Panc1 (cell line): Measurements from ENCODE around the gene LHX2. TPM values are rescaled to one million over a fixed set of nuclear protein-coding genes. Genes with fewer than 3 reads are reported as not detected.

ENCODE experiments used
- ATAC-seq: fragments of 200-7000 bp; cut with Tn5 transposase; 2 replicates; pipeline ENCODE4 v1.9.1; 2020; ENCODE audit warnings: mild to moderate bottlenecking, moderate library complexity
- BruUV-seq: library from RNA; stranded (reverse); fragments of 400-500 nt; replicated peaks from 2 replicates; lab custom pipeline; 2021; lab: Mats Ljungman, UMichigan
- CTCF ChIA-PET: fragments of 300-600 bp; sonication (Branson Sonifier 250); formaldehyde crosslinking; loops from one replicate; lab custom pipeline; 2022; ENCODE audit warnings: antibody characterized with exemption; lab: Charles Lee
- POLR2A ChIA-PET: fragments of 300-600 bp; sonication (Branson Sonifier 250); formaldehyde crosslinking; loops from one replicate; lab custom pipeline; 2022; ENCODE audit warnings: antibody characterized with exemption; lab: Charles Lee
- DNase-seq: peaks from one replicate; pipeline ENCODE4 v3.0.0-alpha.2; 2010; ENCODE audit warnings: low read depth, low spot score
- H3K27ac ChIP-seq: 2 replicates; pipeline ENCODE4 v1.5.1; 2011; ENCODE audit warnings: mild to moderate bottlenecking, low read length, inconsistent platforms
- H3K27me3 ChIP-seq: fragments of 200-500 bp; sonication (Bioruptor generic); 2 replicates; pipeline ENCODE4 v1.6.0; 2014; ENCODE audit warnings: low read length, inconsistent platforms; ENCODE audit not compliant: control insufficient read depth, insufficient read depth
- H3K36me3 ChIP-seq: fragments of 200-500 bp; sonication (Bioruptor generic); 2 replicates; pipeline ENCODE4 v1.5.1; 2014; ENCODE audit warnings: inconsistent platforms, mild to moderate bottlenecking, low read length, moderate library complexity; ENCODE audit not compliant: control insufficient read depth, insufficient read depth
- H3K4me1 ChIP-seq: 2 replicates; pipeline ENCODE4 v1.5.1; 2011; ENCODE audit warnings: inconsistent platforms, mild to moderate bottlenecking, low read length, moderate library complexity; ENCODE audit not compliant: control insufficient read depth, insufficient read depth
- H3K4me3 ChIP-seq, 2 experiments: 2 replicates each; pipeline ENCODE4 v1.5.1; 2011 to 2012; ENCODE audit warnings: low read depth in 2 of 2, low read length in 2 of 2, mild to moderate bottlenecking in 2 of 2, inconsistent platforms in 1 of 2, moderate library complexity in 1 of 2
- H3K9me3 ChIP-seq: fragments of 200-500 bp; sonication (Bioruptor generic); 2 replicates; pipeline ENCODE4 v1.5.1; 2014; ENCODE audit warnings: low read depth, mild to moderate bottlenecking, inconsistent platforms, low read length, moderate library complexity; ENCODE audit not compliant: control insufficient read depth, insufficient read depth
- POLR2AphosphoS5 ChIP-seq: IDR thresholded peaks from 2 replicates; pipeline ENCODE4 v1.6.1; 2012; ENCODE audit warnings: mild to moderate bottlenecking, low read depth, low read length, moderate library complexity
- SIN3A ChIP-seq: IDR thresholded peaks from 2 replicates; pipeline ENCODE4 v1.6.1; 2012; ENCODE audit warnings: low read depth, mild to moderate bottlenecking, low read length, moderate library complexity, borderline replicate concordance; ENCODE audit not compliant: insufficient read depth
- TCF7L2 ChIP-seq: IDR thresholded peaks from 2 replicates; pipeline ENCODE4 v1.6.1; 2011; ENCODE audit warnings: mild to moderate bottlenecking, low read depth, low read length, inconsistent platforms
- in situ Hi-C: cut with HindIII; loops from 2 replicates; pipeline ENCODE4 v1.10.0; 2016; ENCODE audit warnings: low sequenced_read_pairs, low pct_unique_long_range_greater_than_20kb
- intact Hi-C: fragments of 100-400 bp; cut with micrococcal nuclease; formaldehyde crosslinking; loops from one replicate; pipeline ENCODE4 v1.10.0; 2022; ENCODE audit not compliant: unreplicated experiment
- total RNA-seq: library from RNA; stranded (reverse); gene quantifications from one replicate; pipeline ENCODE4 v1.2.1, GENCODE V29; 2021; ENCODE audit not compliant: unreplicated experiment
- TF ChIP-seq, protein P1 (sequence below), 2 experiments: IDR thresholded peaks; 2 replicates each; pipeline ENCODE4 v1.6.1; 2011 to 2012; ENCODE audit warnings: low read depth in 2 of 2, control low read depth in 1 of 2, low read length in 1 of 2, mild to moderate bottlenecking in 1 of 2, moderate library complexity in 1 of 2; ENCODE audit not compliant: insufficient read depth in 1 of 2
- TF ChIP-seq, protein P2 (sequence below): fragments of 450-650 bp; IDR thresholded peaks from 2 replicates; pipeline ENCODE4 v1.5.1; 2017; ENCODE audit warnings: mild to moderate bottlenecking

Gene LHX2
- total RNA-seq, 1 experiment from 2014 or later = 0.36 TPM

DNA sequence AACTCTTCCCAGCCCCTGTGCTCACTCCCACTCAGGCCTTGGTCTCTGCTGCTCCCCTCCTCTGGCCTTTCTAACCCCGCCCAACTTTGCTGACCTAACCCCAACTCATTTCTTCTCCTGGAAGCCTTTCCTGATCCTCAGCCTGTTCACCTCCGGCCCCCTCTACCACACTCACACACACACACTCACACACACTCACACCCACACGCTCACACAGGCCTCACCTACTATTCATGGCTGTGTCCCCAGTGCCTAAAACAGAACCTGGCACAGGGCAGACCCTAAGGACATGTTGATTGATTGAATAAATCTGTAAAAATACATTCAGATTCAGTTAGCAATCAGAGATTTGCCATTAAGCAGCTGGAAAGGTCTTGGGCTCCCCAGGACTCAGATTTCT lies 28.5 kb upstream of the LHX2 start:
- H3K9me3 ChIP-seq = no peaks in the 10 kb centered on the region
- BruUV-seq = no TSS peak
- no peak for TF ChIP-seq TCF7L2
- TF ChIP-seq, protein P1, sequence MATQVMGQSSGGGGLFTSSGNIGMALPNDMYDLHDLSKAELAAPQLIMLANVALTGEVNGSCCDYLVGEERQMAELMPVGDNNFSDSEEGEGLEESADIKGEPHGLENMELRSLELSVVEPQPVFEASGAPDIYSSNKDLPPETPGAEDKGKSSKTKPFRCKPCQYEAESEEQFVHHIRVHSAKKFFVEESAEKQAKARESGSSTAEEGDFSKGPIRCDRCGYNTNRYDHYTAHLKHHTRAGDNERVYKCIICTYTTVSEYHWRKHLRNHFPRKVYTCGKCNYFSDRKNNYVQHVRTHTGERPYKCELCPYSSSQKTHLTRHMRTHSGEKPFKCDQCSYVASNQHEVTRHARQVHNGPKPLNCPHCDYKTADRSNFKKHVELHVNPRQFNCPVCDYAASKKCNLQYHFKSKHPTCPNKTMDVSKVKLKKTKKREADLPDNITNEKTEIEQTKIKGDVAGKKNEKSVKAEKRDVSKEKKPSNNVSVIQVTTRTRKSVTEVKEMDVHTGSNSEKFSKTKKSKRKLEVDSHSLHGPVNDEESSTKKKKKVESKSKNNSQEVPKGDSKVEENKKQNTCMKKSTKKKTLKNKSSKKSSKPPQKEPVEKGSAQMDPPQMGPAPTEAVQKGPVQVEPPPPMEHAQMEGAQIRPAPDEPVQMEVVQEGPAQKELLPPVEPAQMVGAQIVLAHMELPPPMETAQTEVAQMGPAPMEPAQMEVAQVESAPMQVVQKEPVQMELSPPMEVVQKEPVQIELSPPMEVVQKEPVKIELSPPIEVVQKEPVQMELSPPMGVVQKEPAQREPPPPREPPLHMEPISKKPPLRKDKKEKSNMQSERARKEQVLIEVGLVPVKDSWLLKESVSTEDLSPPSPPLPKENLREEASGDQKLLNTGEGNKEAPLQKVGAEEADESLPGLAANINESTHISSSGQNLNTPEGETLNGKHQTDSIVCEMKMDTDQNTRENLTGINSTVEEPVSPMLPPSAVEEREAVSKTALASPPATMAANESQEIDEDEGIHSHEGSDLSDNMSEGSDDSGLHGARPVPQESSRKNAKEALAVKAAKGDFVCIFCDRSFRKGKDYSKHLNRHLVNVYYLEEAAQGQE (IDR thresholded peaks at IDR 0.05; ENCODE audit: insufficient read depth in 1 of 2, low read depth in 2 of 2, low read length in 1 of 2) = no peak
- TF ChIP-seq, protein P2, sequence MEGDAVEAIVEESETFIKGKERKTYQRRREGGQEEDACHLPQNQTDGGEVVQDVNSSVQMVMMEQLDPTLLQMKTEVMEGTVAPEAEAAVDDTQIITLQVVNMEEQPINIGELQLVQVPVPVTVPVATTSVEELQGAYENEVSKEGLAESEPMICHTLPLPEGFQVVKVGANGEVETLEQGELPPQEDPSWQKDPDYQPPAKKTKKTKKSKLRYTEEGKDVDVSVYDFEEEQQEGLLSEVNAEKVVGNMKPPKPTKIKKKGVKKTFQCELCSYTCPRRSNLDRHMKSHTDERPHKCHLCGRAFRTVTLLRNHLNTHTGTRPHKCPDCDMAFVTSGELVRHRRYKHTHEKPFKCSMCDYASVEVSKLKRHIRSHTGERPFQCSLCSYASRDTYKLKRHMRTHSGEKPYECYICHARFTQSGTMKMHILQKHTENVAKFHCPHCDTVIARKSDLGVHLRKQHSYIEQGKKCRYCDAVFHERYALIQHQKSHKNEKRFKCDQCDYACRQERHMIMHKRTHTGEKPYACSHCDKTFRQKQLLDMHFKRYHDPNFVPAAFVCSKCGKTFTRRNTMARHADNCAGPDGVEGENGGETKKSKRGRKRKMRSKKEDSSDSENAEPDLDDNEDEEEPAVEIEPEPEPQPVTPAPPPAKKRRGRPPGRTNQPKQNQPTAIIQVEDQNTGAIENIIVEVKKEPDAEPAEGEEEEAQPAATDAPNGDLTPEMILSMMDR = no peak
- no peak for TF ChIP-seq POLR2AphosphoS5
- no peak for TF ChIP-seq SIN3A
- H3K27me3 ChIP-seq = no peaks in the 10 kb centered on the region
- H3K4me3 ChIP-seq = no peak overlapping the region
- no peaks in the 10 kb centered on the region for H3K4me1 ChIP-seq
- DNase-seq (no peak), ATAC-seq (no peak)
- no peaks in the 10 kb centered on the region for H3K36me3 ChIP-seq
- no peak overlapping the region for H3K27ac ChIP-seq
- in situ Hi-C loops (no loop called here), intact Hi-C loops (no loop called here)
- CTCF ChIA-PET = no interaction called here
- POLR2A ChIA-PET = no interaction called here

DNA sequence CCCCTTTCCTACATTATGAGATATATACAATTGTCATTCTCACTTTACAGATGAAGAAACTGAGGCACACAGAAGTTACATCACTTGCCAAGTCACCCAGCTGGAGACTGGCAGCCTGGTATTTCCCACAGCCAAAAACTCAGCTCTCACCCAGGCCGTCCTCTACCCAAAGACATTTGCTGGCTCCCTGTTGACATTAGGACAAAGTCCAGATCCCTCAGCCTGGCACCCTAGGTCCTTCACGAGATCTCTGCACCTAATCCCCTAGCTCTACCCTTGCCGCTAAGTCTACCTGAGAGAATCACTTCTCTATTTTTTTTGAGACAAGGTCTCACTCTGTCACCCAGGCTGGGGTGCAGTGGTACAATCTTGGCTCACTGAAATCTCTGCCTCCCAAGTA lies 26.8 kb upstream of the LHX2 start:
- ATAC-seq = no peak
- Histone ChIP-seq H3K27me3 (no peaks in the 10 kb centered on the region), H3K36me3 (no peaks in the 10 kb centered on the region), H3K4me3 (no peak overlapping the region), H3K27ac (no peak overlapping the region), H3K4me1 (no peaks in the 10 kb centered on the region), H3K9me3 (no peaks in the 10 kb centered on the region)
- no peak for DNase-seq
- CTCF ChIA-PET = no interaction called here
- in situ Hi-C loops (no loop called here), intact Hi-C loops (no loop called here)
- no TSS peak for BruUV-seq
- POLR2A ChIA-PET = no interaction called here
- TF ChIP-seq POLR2AphosphoS5 = no peak
- TF ChIP-seq SIN3A = no peak

- no peak overlapping the region for H3K27ac ChIP-seq
- H3K27me3 ChIP-seq = peaks cover 3% of the 10 kb centered on the region; the same call in 1 of the 2 replicates
- no peak overlapping the region for H3K4me3 ChIP-seq
- ATAC-seq (no peak), DNase-seq (no peak)
- TF ChIP-seq POLR2AphosphoS5 = no peak
- no peak for TF ChIP-seq SIN3A
- TF ChIP-seq, protein P2 = no peak
- TF ChIP-seq, protein P1 (IDR thresholded peaks at IDR 0.05; ENCODE audit: insufficient read depth in 1 of 2, low read depth in 2 of 2, low read length in 1 of 2) = no peak
- TF ChIP-seq TCF7L2 = no peak
- BruUV-seq = no TSS peak
- in situ Hi-C loops (no loop called here), intact Hi-C loops (no loop called here)
- ChIA-PET POLR2A (no interaction called here), CTCF (no interaction called here)
- H3K4me1 ChIP-seq = no peaks in the 10 kb centered on the region
- H3K9me3 ChIP-seq = no peaks in the 10 kb centered on the region
- no peaks in the 10 kb centered on the region for H3K36me3 ChIP-seq
These were observed 25.7 kb upstream of the LHX2 start for GRCh38 chr9:123985869-123986268.
